Endothelial cell of umbilical vein (primary cell): ENCODE data around the gene CCM2. TPM values are rescaled to one million over a fixed set of nuclear protein-coding genes. Genes with fewer than 3 reads are reported as not detected.

Source experiments
- BruUV-seq: library from RNA; stranded (reverse); fragments of 400-500 nt; replicated peaks from 2 replicates; lab custom pipeline; 2021; lab: Mats Ljungman, UMichigan
- CTCF ChIA-PET: fragments of 300-600, 350-600 bp; sonication (Branson Sonifier 250); formaldehyde crosslinking; loops from one replicate; lab custom pipeline; 2021; ENCODE audit warnings: antibody characterized with exemption, inconsistent platforms; lab: Charles Lee
- POLR2A ChIA-PET: fragments of 300-600, 350-600 bp; sonication (Branson Sonifier 250); formaldehyde crosslinking; loops from one replicate; lab custom pipeline; 2021; ENCODE audit warnings: antibody characterized with exemption, inconsistent platforms; lab: Charles Lee
- DNase-seq: peaks from one replicate; pipeline ENCODE4 v3.0.0-alpha.2; 2011; ENCODE audit warnings: low read depth, low spot score
- FAIRE-seq: peaks from 2 replicates; lab custom pipeline; 2011; peaks lifted over from hg19 to GRCh38; lab: Jason Lieb, UNC
- H2AFZ ChIP-seq: 2 replicates; pipeline ENCODE4 v1.6.0; 2012; ENCODE audit warnings: low read depth, low read length, control low read depth, inconsistent platforms
- H3K27ac ChIP-seq: 2 replicates; pipeline ENCODE4 v1.5.1; 2011; ENCODE audit warnings: low read depth, mild to moderate bottlenecking, control low read depth, low read length, moderate library complexity; ENCODE audit not compliant: insufficient read depth
- H3K27me3 ChIP-seq, 2 experiments: 2 replicates each; pipeline versions ENCODE4 v1.6.0 to v1.6.1; 2011; ENCODE audit warnings: low read length in 2 of 2, mixed read lengths in 1 of 2; ENCODE audit not compliant: control insufficient read depth in 2 of 2, insufficient read depth in 2 of 2
- H3K36me3 ChIP-seq, 2 experiments: 2 replicates in 1 of 2; 3 replicates in 1 of 2; pipeline ENCODE4 v1.5.1; 2011; ENCODE audit warnings: low read length in 2 of 2, mild to moderate bottlenecking in 1 of 2, moderate library complexity in 1 of 2; ENCODE audit not compliant: control insufficient read depth in 2 of 2, insufficient read depth in 2 of 2; ENCODE audit errors: extremely low read depth in 1 of 2
- H3K4me1 ChIP-seq: 3 replicates; pipeline ENCODE4 v1.5.1; 2011; ENCODE audit warnings: mild to moderate bottlenecking, low read length; ENCODE audit not compliant: control insufficient read depth, insufficient read depth; ENCODE audit errors: extremely low read depth
- H3K4me2 ChIP-seq: 2 replicates; pipeline ENCODE4 v1.6.1; 2011; ENCODE audit warnings: low read length, control low read depth, mixed read lengths; ENCODE audit not compliant: insufficient read depth
- H3K4me3 ChIP-seq, 3 experiments: fragments of 200-600 bp in 1 of 3; sonication (generic), shearing (Covaris generic) in 1 of 3; replicated peaks in 1 of 3; 2 replicates each; pipeline ENCODE4 v1.5.1; 2011 to 2016; ENCODE audit warnings: control low read depth in 3 of 3, low read length in 3 of 3, mild to moderate bottlenecking in 2 of 3, inconsistent platforms in 1 of 3, low read depth in 1 of 3, moderate library complexity in 1 of 3; ENCODE audit not compliant: insufficient read depth in 1 of 3
- H3K79me2 ChIP-seq: 2 replicates; pipeline ENCODE4 v1.6.0; 2012; ENCODE audit warnings: low read length, inconsistent platforms; ENCODE audit not compliant: control insufficient read depth, insufficient read depth
- H3K9ac ChIP-seq: replicated peaks from 2 replicates; pipeline ENCODE3; 2011; ENCODE audit warnings: low read length, control low read depth; ENCODE audit not compliant: insufficient read depth; ENCODE audit errors: extremely low read depth
- H3K9me1 ChIP-seq: replicated peaks from 3 replicates; pipeline ENCODE4 v1.6.0; 2011; ENCODE audit warnings: mild to moderate bottlenecking, low read length; ENCODE audit not compliant: control insufficient read depth, insufficient read depth; ENCODE audit errors: extremely low read depth
- H3K9me3 ChIP-seq: replicated peaks from 2 replicates; pipeline ENCODE4 v1.5.1; 2012; ENCODE audit warnings: low read length, inconsistent platforms; ENCODE audit not compliant: control insufficient read depth, insufficient read depth
- H4K20me1 ChIP-seq: replicated peaks from 2 replicates; pipeline ENCODE3; 2011; ENCODE audit warnings: mild to moderate bottlenecking, low read length; ENCODE audit not compliant: control insufficient read depth, insufficient read depth; ENCODE audit errors: extremely low read depth
- CTCF ChIP-seq, 2 donors: IDR thresholded peaks; 1 replicate in 1 of 2; 2 replicates in 1 of 2; pipeline ENCODE4 v1.5.1; 2011; ENCODE audit warnings: low read length in 2 of 2, mild to moderate bottlenecking in 2 of 2, moderate library complexity in 2 of 2, control low read depth in 1 of 2, inconsistent platforms in 1 of 2, low read depth in 1 of 2; ENCODE audit not compliant: insufficient read depth in 1 of 2; ENCODE audit errors: extremely low read depth in 1 of 2
- EZH2 ChIP-seq: IDR thresholded peaks from 2 replicates; pipeline ENCODE4 v1.6.1; 2012; ENCODE audit warnings: borderline replicate concordance, low read depth, mild to moderate bottlenecking, moderate library complexity, low read length, inconsistent platforms; ENCODE audit not compliant: severe bottlenecking
- FOS ChIP-seq: IDR thresholded peaks from 2 replicates; pipeline ENCODE4 v1.6.1; 2011; ENCODE audit warnings: mild to moderate bottlenecking, low read length, moderate library complexity, borderline replicate concordance; ENCODE audit not compliant: insufficient read depth
- GATA2 ChIP-seq: IDR thresholded peaks from 2 replicates; pipeline ENCODE4 v1.7.0; 2011; ENCODE audit warnings: low read depth, mild to moderate bottlenecking, moderate library complexity, mixed read lengths, low read length; ENCODE audit not compliant: insufficient read length, insufficient read depth
- JUN ChIP-seq: IDR thresholded peaks from 2 replicates; pipeline ENCODE4 v1.6.1; 2011; ENCODE audit warnings: borderline replicate concordance, low read depth; ENCODE audit not compliant: insufficient read length, insufficient read depth
- MAX ChIP-seq: IDR thresholded peaks from 2 replicates; pipeline ENCODE4 v1.6.1; 2011; ENCODE audit not compliant: insufficient read depth, insufficient read length
- MYC ChIP-seq: IDR thresholded peaks from one replicate; pipeline ENCODE4 v1.6.1; 2011; ENCODE audit warnings: mild to moderate bottlenecking, low read depth, low read length
- POLR2A ChIP-seq: IDR thresholded peaks from 2 replicates; pipeline ENCODE4 v1.6.1; 2012; ENCODE audit warnings: low read depth, mild to moderate bottlenecking, control low read depth, low read length
- POLR2AphosphoS5 ChIP-seq: IDR thresholded peaks from 2 replicates; pipeline ENCODE4 v1.6.1; 2012; ENCODE audit warnings: low read depth, mild to moderate bottlenecking, control low read depth, low read length, moderate library complexity; ENCODE audit not compliant: insufficient read depth
- dilution Hi-C: fragments of 300-500 bp; cut with MboI; formaldehyde crosslinking; loops from one replicate; pipeline ENCODE4 v1.15.0; 2019; ENCODE audit warnings: low sequenced_read_pairs; ENCODE audit not compliant: extremely low pct_ligation_motif_present
- intact Hi-C: fragments of 100-400 bp; cut with micrococcal nuclease; formaldehyde crosslinking; loops from one replicate; pipeline ENCODE4 v1.10.0; 2022
- polyA plus RNA-seq, 4 experiments: library from polyadenylated mRNA; depleted of rRNA in 3 of 4; stranded (reverse) in 3 of 4; unstranded in 1 of 4; fragments of >200 nt; gene quantifications; 2 replicates each; pipeline versions ENCODE4 v1.2.1 to v1.2.3, GENCODE V29; 2011 to 2012; ENCODE audit warnings: missing spikeins in 1 of 4
- total RNA-seq: library from RNA; stranded (reverse); gene quantifications from 2 replicates; pipeline ENCODE4 v1.2.3, GENCODE V29; 2021

The CCM2 gene
- total and polyA plus RNA-seq, 2 donors (not counting 3 experiments of a cell fraction or from before 2014, with no cell fraction given): 66.1 to 70.4 TPM

- no TSS peak for BruUV-seq
- ChIA-PET CTCF (interaction anchor here (1.7 to 10.0 kb wide), 5 partner anchors 7 to 159 kb away, joined by 3 to 585 read pairs (median 28); partner anchors contain the start of gene CCM2), POLR2A (interaction anchor here (1.6 kb wide), 1 partner anchor 24 kb away, joined by 7 read pairs; the partner anchor contains the start of gene CCM2)
- dilution Hi-C loops (no loop called here), intact Hi-C loops (no loop called here)
- no peak overlapping the region for H3K9ac ChIP-seq
- no peaks in the 10 kb centered on the region for H3K9me3 ChIP-seq
- no peaks in the 10 kb centered on the region for H3K27me3 ChIP-seq
- no peak overlapping the region for H3K4me3 ChIP-seq
- H3K4me2 ChIP-seq: no peak overlapping the region
- no peaks in the 10 kb centered on the region for H3K9me1 ChIP-seq
- no peak for DNase-seq
- no peaks in the 10 kb centered on the region for H3K79me2 ChIP-seq
- no peak overlapping the region for H3K27ac ChIP-seq
- no peak for FAIRE-seq
- H4K20me1 ChIP-seq: no peaks in the 10 kb centered on the region
- H2AFZ ChIP-seq: no peak overlapping the region
- H3K36me3 ChIP-seq: no peaks in the 10 kb centered on the region
- no peaks in the 10 kb centered on the region for H3K4me1 ChIP-seq
- no peak for TF ChIP-seq CTCF (IDR thresholded peaks at IDR 0.05; ENCODE audit: extremely low read depth in 1 of 2, insufficient read depth in 1 of 2, low read depth in 1 of 2, low read length in 2 of 2)
- no peak for TF ChIP-seq MYC
- TF ChIP-seq JUN: no peak
- TF ChIP-seq FOS: no peak
- no peak for TF ChIP-seq POLR2AphosphoS5
- TF ChIP-seq GATA2: no peak
- no peak for TF ChIP-seq MAX
- TF ChIP-seq POLR2A: no peak
- no peak for TF ChIP-seq EZH2
Observed at GRCh38 chr7:44975331-44976039, 24.5 kb upstream of the CCM2 start.
